ENCODE results near the gene MCTP1.
"Not testable (repeated sequence)": the region's sequence is repeated elsewhere in the genome, so short reads cannot be mapped to it uniquely, and the experiment has no call there.

The MCTP1 gene

DNA sequence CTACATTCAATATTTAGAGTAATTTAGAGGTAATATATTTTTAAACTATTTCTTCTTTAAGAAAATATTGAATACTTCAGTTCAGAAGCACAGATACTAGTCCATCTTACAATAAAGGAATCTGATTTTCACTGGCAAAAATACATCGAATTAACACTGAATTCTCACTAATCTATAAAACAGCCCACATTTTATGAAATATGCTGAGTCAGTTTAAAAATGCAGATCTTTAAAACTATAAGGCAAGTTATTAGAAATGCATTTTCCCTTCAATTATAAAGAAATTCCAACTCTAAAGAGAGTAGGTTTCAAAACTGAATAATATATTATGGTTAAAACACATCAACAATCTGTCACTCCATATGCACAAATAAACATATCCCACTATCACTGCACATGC, 433.9 kb downstream of the MCTP1 start:
- no peak for DNase-seq

DNA sequence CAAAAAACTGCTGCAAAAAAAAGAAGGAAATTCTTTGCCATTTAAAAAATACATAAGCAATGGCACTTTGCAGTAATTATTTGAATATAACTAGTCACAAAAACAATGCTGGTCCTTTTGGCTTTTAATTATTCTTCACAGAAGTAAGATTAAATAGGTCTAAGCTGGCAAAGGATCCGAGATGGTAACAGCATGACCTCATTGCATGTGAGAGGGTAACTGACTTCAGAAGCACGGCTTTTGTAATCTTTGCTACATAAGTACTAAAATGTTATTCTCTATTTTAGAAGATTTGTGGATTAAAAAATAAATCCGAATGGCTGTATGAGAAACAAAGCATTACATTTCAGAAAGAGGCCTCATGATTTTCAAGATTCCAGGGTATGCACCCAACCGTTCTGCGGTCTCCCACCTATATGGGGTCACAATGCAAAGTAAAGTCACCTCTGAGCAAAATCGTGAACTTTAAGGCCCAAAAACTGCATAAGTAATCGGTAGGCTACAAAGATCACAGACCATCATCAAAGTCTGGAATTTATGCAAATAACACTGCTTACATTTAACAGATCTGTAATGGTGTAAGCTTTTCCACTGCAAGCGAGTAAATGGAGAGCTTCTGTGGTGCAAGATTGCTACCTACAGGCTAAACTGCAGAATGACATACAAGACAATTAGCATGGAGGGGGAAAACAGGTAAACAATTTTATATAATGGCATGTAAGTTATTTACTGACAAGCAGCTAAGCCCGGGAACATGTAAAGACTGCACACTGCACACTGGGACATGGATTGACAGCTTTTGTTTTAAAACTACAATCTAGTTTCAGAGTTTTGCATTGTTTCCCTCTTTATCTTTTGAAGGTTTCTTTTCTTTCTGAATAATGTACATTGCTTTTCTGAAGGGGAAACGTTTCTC, 434.8 kb downstream of the MCTP1 start:
- DNase-seq: peak; percentile 40

DNA sequence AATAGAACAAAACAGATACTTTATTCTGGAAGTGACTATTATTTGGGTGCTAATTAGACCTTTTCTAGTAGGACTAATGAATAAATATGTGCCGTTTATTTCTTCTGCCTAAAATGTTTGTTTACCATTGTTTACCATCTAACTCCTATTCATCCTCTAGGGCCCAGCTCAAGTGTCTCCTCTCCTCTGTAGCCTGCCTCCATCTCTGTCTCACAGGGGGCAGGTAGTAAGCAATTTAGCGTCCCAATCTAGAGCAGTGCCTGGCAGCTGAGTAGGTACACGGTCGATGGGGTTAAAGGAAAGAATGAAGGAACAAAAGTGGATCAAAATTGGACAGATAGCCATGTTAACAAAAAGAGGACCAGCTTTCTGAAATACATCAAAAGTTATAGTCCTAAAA, 435.6 kb downstream of the MCTP1 start:
- no peak for DNase-seq

DNA sequence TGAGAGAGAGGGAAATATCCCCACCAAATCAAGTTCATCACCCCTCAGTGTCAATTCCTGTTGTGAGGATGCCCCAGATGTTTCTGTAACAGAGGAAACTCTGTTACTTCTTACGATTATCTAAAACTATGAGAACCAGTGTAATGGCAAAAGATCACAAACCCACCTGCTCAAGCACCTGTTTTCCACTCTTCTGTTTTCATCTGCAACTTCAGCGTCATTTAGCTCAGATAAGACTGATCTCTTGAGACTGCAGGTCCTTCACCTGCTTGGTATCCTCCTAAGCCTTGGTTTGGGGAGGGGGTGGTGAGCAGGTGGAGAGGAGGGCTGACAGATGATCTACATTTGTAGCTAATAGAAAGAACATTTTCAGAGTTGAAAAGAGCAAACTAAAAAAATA, 437.2 kb downstream of the MCTP1 start:
- peak; percentile 2 for DNase-seq

DNA sequence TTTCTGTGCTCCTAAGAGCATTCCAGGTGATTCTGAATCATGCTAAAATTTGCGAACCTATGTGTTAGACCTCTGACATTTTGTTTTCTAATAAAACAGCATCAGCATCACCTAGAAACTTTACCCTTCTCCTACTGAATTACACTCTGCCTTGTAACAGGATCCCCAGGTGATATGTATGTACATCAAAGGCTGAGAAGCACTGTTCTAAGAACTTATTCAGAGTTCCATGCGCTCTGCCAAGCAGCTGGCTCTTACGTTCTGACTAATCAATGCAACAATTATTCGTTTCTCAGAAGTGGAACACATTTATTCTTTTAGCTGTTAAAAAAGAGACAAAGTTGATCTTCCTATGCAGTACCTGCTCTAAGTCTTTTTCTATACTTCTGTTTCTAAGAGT, 437.9 kb downstream of the MCTP1 start:
- DNase-seq: no peak

- not testable (repeated sequence) for DNase-seq
Measured at GRCh38 chr5:94845696-94846095, 439.2 kb downstream of the MCTP1 start.

DNA sequence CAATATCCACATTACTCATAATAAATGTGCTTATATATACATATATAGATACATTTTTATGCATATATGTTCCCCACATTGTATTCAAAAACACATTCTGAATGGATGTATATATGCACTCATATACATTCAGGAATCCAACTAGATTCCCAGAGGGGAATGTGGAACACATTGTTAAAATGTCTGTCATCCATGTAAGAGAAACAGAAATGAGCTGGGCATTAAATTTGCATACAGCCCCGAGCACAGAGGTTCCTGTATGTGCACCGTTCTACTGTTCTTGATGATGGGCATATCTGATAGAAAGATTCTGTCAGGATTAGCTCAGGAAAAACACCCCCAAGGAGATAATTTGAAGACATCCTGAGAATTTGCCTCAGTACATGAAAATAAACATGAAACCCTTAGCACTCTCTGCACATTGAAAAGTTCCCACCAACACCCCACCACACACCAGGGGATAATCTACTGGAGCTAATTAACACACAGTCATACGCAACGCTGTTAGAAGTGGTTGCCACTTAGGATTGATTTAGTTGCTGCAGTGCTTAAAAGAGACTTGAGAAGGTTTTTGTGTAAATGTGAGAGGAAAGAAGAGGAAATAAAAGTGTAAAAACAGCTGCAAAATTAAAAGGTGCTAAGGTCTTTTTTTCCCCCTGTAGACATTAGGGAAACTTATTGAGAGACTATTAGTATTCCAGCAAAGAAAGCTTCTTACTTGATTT, 443.1 kb downstream of the MCTP1 start:
- no peak for DNase-seq

- DNase-seq: no peak
Measured at GRCh38 chr5:94833851-94834250, 451.0 kb downstream of the MCTP1 start.

GRCh38 chr5:94832685-94833084, 452.2 kb downstream of the MCTP1 start:
- DNase-seq: no peak

DNA sequence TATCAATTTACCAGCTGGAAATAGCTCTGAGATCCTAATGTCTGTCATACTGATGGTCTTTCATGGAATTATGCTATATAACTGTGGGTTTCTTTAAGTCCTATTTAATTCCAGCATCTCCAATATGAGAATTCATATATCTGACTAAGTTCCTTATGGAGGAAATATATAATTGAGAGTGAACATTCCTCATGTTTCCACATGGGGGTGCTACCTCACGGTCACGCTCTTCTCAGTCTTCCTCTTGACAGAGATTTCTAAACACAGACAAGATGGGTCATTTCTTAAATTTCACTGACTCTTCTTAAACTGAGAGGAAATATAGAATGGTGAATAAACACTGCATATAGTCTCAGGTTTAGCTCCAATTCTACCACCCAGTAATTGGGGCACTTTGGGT, 454.4 kb downstream of the MCTP1 start:
- DNase-seq: no peak

GRCh38 chr5:94828222-94828621, 456.7 kb downstream of the MCTP1 start:
- not testable (repeated sequence) for DNase-seq

- DNase-seq: no peak
Measured at GRCh38 chr5:94820488-94820887, 464.4 kb downstream of the MCTP1 start.

- no peak for DNase-seq
Measured at GRCh38 chr5:94818904-94819303, 466.0 kb downstream of the MCTP1 start.

GRCh38 chr5:94815313-94816039, 469.4 kb downstream of the MCTP1 start:
- peak; percentile 1 for DNase-seq

DNA sequence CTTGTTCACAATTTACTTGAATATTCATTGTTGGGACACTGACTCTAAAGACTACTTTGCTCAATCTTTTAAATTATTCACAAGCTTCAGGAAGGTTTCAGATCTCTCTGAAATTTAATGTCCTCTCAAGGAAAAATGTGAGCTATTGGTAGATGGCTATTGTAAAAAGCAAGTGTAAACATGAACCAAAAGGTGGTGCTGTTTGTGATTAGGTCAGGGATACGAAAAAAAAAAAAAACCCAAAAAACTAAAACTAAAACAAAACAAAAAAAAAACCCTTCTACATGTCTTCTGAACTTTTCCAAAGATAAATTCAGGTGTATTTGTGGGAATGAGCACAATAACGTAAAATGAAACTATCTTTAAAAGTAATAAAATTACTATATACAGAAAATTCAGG, 472.7 kb downstream of the MCTP1 start:
- no peak for DNase-seq

DNA sequence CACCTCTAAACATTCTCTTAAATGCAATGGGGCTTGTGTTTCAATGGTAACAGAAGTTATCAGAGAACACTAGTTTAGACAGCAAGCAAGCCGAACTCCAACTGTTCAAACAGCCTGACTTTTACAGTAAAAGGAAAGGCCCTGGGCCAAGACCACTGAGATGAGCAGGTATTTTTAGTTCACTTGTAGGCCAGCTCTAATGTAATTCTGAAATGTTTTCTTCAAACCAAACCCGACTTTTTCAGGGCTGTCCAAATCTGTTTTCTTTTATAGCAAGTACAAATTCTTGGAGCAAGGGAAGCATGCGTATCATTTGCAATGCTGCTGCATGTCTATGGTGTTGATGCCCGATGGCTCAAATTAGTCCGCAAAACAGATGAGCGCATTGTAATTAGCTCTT, 473.6 kb downstream of the MCTP1 start:
- DNase-seq: no peak

DNA sequence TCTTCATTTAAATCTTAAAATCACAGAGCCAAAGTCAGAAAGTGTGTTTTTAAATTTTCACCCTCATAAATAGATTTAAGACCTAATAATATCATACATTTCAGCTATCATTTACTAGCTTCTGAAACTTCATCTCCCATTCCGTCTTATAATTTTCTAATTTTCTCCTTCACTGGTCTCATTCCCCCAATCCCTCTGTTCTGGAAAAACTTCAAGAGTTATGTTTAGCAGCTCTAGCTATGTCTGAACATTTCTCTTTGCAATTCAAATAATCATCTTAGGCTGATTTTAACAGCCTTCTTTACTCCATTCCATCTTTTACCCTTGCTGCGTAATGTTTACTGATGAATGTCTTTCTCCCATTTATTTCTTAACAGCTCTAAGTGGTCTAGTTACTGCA, 474.0 kb downstream of the MCTP1 start:
- peak; percentile 33 for DNase-seq

DNA sequence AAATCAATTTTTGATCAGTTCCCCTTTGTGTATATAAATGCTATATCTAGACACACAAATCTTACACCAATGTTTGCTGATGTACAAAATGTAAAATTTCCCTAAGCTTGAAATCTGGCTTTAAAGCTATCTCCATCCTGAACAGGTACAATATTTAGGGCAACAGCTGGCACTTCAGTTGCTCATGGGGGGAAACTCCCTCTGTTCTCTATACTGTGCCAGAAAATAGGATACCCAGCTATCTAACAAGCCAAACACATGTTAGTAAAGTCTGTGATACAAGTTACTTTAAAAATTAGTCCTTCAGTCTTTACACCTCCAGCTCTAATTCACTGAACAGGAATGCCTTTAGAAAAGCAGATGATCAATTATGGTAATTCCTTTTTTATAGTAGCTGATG, 474.6 kb downstream of the MCTP1 start:
- peak; percentile 66 for DNase-seq

DNA sequence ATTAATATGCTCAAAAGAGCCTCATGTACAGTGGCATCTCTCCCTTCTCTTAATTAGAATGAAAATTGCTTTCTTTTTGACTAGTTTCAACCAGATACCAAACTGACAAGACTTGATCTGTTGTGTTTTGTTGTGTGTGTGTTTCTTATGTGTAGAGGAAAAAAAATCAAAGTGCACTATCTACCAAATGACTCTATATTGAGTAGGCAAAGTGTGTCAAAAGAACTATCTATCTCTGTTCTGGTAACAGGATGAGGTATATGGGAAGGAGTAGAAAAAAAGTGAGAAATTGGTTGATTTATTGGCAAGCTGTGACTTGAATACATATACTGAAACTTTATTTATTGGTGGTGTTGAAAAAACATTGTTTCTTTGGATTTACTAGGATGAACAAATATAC, 476.4 kb downstream of the MCTP1 start:
- DNase-seq: no peak

DNA sequence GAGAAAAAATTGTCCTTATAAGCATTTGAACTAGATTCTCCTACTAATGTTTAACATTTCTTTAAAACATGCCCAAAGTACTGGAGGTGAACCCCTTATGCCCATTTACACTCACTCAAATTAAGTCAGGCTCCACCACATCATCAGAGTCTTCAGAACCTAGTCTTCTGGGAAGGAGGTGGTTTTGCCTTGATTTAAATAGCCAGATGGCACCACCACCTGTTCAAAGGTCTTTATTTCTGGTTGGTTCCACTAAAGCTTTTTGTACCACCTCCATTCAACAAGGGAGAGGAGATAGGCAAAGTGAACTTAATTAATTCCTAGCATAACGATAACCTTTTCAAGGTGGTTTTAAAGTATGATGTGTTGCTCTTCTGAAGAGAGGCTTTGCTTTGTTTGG, 476.9 kb downstream of the MCTP1 start:
- peak; percentile 72 for DNase-seq

DNA sequence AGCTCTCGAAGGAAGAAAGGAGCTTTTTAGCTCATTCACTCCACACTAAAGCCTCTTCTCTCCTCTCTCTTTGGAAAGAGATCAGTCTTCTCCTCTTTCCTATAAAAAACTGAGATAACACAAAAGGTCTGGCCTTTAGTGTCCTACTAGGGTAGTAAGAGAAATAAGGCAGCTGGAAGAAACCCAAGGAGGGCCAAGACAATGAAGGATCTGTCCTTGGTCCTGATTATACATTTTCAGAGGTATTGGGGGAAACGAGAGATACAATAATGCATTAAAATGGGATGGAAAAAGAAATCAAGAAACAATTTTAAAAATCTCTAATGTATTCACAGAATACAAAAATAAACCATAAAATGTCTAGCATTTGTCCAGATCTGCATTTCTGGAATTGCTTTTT, 482.4 kb downstream of the MCTP1 start:
- DNase-seq: no peak

DNA sequence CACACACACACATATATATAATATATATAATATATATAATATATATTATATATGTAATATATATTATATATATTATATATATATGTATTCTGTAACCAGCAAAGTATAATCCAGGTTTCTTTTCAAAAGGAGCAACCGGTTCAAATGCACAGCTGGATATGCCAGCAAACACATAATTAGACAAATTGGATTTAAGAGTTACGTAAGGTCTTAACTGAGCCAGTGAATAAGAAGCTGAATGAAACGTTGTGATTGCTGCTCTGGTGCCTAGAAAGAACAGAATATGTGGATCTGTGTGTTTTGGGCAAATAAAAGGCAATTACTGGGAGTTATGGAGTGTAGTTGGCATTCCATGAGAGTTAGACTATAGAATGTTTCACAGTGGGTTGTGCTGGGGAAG, 488.3 kb downstream of the MCTP1 start:
- DNase-seq: no peak

- no peak for DNase-seq
Measured at GRCh38 chr5:94793816-94794198, 491.1 kb downstream of the MCTP1 start.

Data from NCI-H2171 treated with DMSO at 0.1 percent for 48 hours (cell line).